SK-N-SH (cell line): Measurements from ENCODE around the gene GALNT13. TPM values are rescaled to one million over a fixed set of nuclear protein-coding genes. Genes with fewer than 3 reads are reported as not detected.

Source experiments
- CTCF ChIA-PET: fragments of 300-600, 350-600 bp; formaldehyde crosslinking; extraction: SDS; loops from one replicate; lab custom pipeline; 2021; lab: Yijun Ruan, JAX
- POLR2A ChIA-PET: fragments of 350-600 bp; sonication (Branson Sonifier 250); formaldehyde crosslinking; extraction: SDS; loops from one replicate; lab custom pipeline; 2020; ENCODE audit warnings: antibody characterized with exemption, inconsistent platforms; lab: Yijun Ruan, JAX
- DNase-seq: peaks from one replicate; pipeline ENCODE4 v3.0.0; 2012
- H2AFZ ChIP-seq: fragments of 200-600 bp; sonication (generic); 2 replicates; pipeline ENCODE4 v1.8.1; 2016; ENCODE audit warnings: antibody characterized with exemption, mild to moderate bottlenecking, low read depth
- H3F3A ChIP-seq: fragments of 200-600 bp; sonication (generic); replicated peaks from 2 replicates; pipeline ENCODE3; 2016; ENCODE audit warnings: antibody characterized with exemption, mild to moderate bottlenecking; ENCODE audit not compliant: insufficient read depth
- H3K27ac ChIP-seq, 2 experiments: fragments of 200-500 bp in 1 of 2; fragments of 200-600 bp in 1 of 2; sonication (Bioruptor generic) in 1 of 2; sonication (generic), shearing (Covaris generic) in 1 of 2; 2 replicates each; pipeline versions ENCODE4 v1.5.1 to v1.6.1; 2014 to 2016; ENCODE audit warnings: low read depth in 2 of 2, inconsistent platforms in 1 of 2, low read length in 1 of 2, mild to moderate bottlenecking in 1 of 2, mixed read lengths in 1 of 2
- H3K27me3 ChIP-seq: fragments of 200-600 bp; sonication (generic), shearing (Covaris generic); 2 replicates; pipeline ENCODE4 v1.6.1; 2016; ENCODE audit warnings: mixed run types; ENCODE audit not compliant: insufficient read depth
- H3K36me3 ChIP-seq, 2 experiments: fragments of 200-500 bp in 1 of 2; fragments of 200-600 bp in 1 of 2; sonication (Bioruptor generic) in 1 of 2; sonication (generic) in 1 of 2; replicated peaks in 1 of 2; 2 replicates each; pipeline versions ENCODE3 to v1.5.1; 2014 to 2016; ENCODE audit warnings: low read length in 1 of 2, mild to moderate bottlenecking in 1 of 2; ENCODE audit not compliant: insufficient read depth in 2 of 2, control insufficient read depth in 1 of 2
- H3K4me1 ChIP-seq, 2 experiments: fragments of 200-500 bp in 1 of 2; fragments of 200-600 bp in 1 of 2; sonication (Bioruptor generic) in 1 of 2; sonication (generic), shearing (Covaris generic) in 1 of 2; 2 replicates each; pipeline versions ENCODE4 v1.5.1 to v1.6.1; 2014 to 2016; ENCODE audit warnings: low read depth in 1 of 2, low read length in 1 of 2, mixed run types in 1 of 2; ENCODE audit not compliant: insufficient read depth in 2 of 2, control insufficient read depth in 1 of 2
- H3K4me2 ChIP-seq: fragments of 200-600 bp; sonication (generic), shearing (Covaris generic); 2 replicates; pipeline ENCODE4 v1.6.1; 2017; ENCODE audit warnings: mixed run types
- H3K4me3 ChIP-seq, 2 experiments: fragments of 200-500 bp in 1 of 2; fragments of 200-600 bp in 1 of 2; sonication (Bioruptor generic) in 1 of 2; sonication (generic), shearing (Covaris generic) in 1 of 2; 2 replicates each; pipeline versions ENCODE4 v1.5.1 to v1.8.1; 2014 to 2016; ENCODE audit warnings: low read depth in 2 of 2, inconsistent platforms in 1 of 2, low read length in 1 of 2, mild to moderate bottlenecking in 1 of 2, mixed read lengths in 1 of 2, moderate library complexity in 1 of 2
- H3K79me2 ChIP-seq: fragments of 200-600 bp; sonication (generic); 2 replicates; pipeline ENCODE4 v1.8.1; 2017; ENCODE audit warnings: mild to moderate bottlenecking; ENCODE audit not compliant: insufficient read depth
- H3K9ac ChIP-seq: fragments of 200-600 bp; sonication (generic); 2 replicates; pipeline ENCODE4 v1.6.1; 2017; ENCODE audit warnings: mixed run types
- H3K9me2 ChIP-seq: fragments of 200-600 bp; sonication (generic); 2 replicates; pipeline ENCODE4 v1.6.1; 2017; ENCODE audit warnings: mixed run types
- H3K9me3 ChIP-seq: fragments of 200-600 bp; sonication (generic); 2 replicates; pipeline ENCODE4 v1.6.1; 2017; ENCODE audit warnings: mixed run types, mild to moderate bottlenecking, moderate library complexity
- H4K20me1 ChIP-seq: fragments of 200-600 bp; sonication (generic); 2 replicates; pipeline ENCODE4 v1.6.1; 2017; ENCODE audit warnings: mild to moderate bottlenecking, mixed run types; ENCODE audit not compliant: insufficient read depth
- ELF1 ChIP-seq: IDR thresholded peaks from 2 replicates; pipeline ENCODE4 v1.4.0; 2012
- EP300 ChIP-seq, 2 experiments: IDR thresholded peaks; 2 replicates each; pipeline versions ENCODE4 v1.4.0 to v1.6.1; 2012; ENCODE audit warnings: borderline replicate concordance in 1 of 2, low read depth in 1 of 2, low read length in 1 of 2
- FOXJ3 ChIP-seq: sonication (generic); formaldehyde crosslinking; IDR thresholded peaks from 2 replicates; pipeline ENCODE4 v1.5.1; 2020; ENCODE audit warnings: mild to moderate bottlenecking, missing genetic modification reagents
- GABPA ChIP-seq: IDR thresholded peaks from 2 replicates; pipeline ENCODE4 v1.4.0; 2012; ENCODE audit warnings: low read depth, mild to moderate bottlenecking
- MEF2A ChIP-seq: IDR thresholded peaks from 2 replicates; pipeline ENCODE4 v1.4.0; 2012; ENCODE audit warnings: low read depth, borderline replicate concordance
- MXI1 ChIP-seq: IDR thresholded peaks from 2 replicates; pipeline ENCODE4 v1.6.1; 2012; ENCODE audit warnings: mild to moderate bottlenecking, low read depth, low read length, improper control_type of control experiment
- NFIC ChIP-seq: IDR thresholded peaks from 2 replicates; pipeline ENCODE4 v1.4.0; 2012; ENCODE audit warnings: borderline replicate concordance
- PBX3 ChIP-seq: IDR thresholded peaks from 2 replicates; pipeline ENCODE4; 2012
- RCOR1 ChIP-seq: fragments of 150-350 bp; IDR thresholded peaks from 2 replicates; pipeline ENCODE4 v1.6.1; 2017; ENCODE audit warnings: antibody characterized with exemption, low read length
- SMC3 ChIP-seq: IDR thresholded peaks from 2 replicates; pipeline ENCODE4 v1.6.1; 2012; ENCODE audit warnings: low read depth, low read length, improper control_type of control experiment
- TCF12 ChIP-seq: IDR thresholded peaks from 2 replicates; pipeline ENCODE4 v1.4.0; 2012
- TEAD4 ChIP-seq: IDR thresholded peaks from 2 replicates; pipeline ENCODE4 v1.4.0; 2012; ENCODE audit warnings: mild to moderate bottlenecking, borderline replicate concordance; ENCODE audit not compliant: insufficient read depth
- USF1 ChIP-seq: IDR thresholded peaks from 2 replicates; pipeline ENCODE4 v1.4.0; 2012; ENCODE audit warnings: low read depth, borderline replicate concordance
- YY1 ChIP-seq: IDR thresholded peaks from 2 replicates; pipeline ENCODE4 v1.4.0; 2012; ENCODE audit warnings: low read depth, mild to moderate bottlenecking
- polyA plus RNA-seq, 3 experiments: library from polyadenylated mRNA; depleted of rRNA; stranded (reverse); fragments of >200 nt; gene quantifications; 2 replicates each; pipeline ENCODE4 v1.2.3, GENCODE V29; 2012
- TF ChIP-seq, protein P1 (sequence below): IDR thresholded peaks from 2 replicates; pipeline ENCODE4 v1.4.0; 2012; ENCODE audit warnings: low read depth, borderline replicate concordance
- TF ChIP-seq, protein P2 (sequence below): fragments of 150-350 bp; IDR thresholded peaks from 2 replicates; pipeline ENCODE4 v1.6.1; 2016; ENCODE audit warnings: mild to moderate bottlenecking, low read depth, low read length
- TF ChIP-seq, protein P3 (sequence below): fragments of 200-600 bp; sonication (generic); IDR thresholded peaks from 2 replicates; pipeline ENCODE4 v1.6.1; 2017; ENCODE audit warnings: antibody characterized with exemption, mild to moderate bottlenecking, moderate library complexity

The GALNT13 gene
- polyA plus RNA-seq, 1 of the 3 experiments (the other 2 are of a cell fraction): 0.33 TPM

DNA sequence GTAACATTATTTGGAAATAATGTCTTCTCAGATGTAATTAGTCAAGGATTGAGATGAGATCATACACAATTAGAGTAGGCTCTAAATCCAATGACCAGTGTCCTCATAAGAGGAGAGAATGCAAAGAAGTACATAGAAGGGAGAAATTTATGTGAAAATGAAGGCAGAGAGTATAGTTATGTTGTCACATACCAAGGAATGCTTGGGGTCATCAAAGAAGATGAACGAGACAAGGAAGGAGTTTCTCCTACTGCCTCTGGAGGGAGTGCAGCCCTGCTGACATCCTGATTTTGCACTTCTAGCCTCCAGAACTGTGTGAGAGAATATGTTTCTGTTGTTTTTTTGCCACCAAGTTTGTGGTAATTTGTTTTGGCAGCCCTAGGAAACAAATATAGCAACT, 100.1 kb downstream of the GALNT13 start (continued):
- TF ChIP-seq, protein P1, sequence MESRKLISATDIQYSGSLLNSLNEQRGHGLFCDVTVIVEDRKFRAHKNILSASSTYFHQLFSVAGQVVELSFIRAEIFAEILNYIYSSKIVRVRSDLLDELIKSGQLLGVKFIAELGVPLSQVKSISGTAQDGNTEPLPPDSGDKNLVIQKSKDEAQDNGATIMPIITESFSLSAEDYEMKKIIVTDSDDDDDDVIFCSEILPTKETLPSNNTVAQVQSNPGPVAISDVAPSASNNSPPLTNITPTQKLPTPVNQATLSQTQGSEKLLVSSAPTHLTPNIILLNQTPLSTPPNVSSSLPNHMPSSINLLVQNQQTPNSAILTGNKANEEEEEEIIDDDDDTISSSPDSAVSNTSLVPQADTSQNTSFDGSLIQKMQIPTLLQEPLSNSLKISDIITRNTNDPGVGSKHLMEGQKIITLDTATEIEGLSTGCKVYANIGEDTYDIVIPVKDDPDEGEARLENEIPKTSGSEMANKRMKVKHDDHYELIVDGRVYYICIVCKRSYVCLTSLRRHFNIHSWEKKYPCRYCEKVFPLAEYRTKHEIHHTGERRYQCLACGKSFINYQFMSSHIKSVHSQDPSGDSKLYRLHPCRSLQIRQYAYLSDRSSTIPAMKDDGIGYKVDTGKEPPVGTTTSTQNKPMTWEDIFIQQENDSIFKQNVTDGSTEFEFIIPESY: no peak
- no peak for TF ChIP-seq TCF12
- no peak for TF ChIP-seq MEF2A
- TF ChIP-seq TEAD4: no peak
- no peak for TF ChIP-seq SMC3
- TF ChIP-seq FOXJ3 (CRISPR knock-in tag): no peak
- TF ChIP-seq GABPA: no peak
- TF ChIP-seq, protein P2, sequence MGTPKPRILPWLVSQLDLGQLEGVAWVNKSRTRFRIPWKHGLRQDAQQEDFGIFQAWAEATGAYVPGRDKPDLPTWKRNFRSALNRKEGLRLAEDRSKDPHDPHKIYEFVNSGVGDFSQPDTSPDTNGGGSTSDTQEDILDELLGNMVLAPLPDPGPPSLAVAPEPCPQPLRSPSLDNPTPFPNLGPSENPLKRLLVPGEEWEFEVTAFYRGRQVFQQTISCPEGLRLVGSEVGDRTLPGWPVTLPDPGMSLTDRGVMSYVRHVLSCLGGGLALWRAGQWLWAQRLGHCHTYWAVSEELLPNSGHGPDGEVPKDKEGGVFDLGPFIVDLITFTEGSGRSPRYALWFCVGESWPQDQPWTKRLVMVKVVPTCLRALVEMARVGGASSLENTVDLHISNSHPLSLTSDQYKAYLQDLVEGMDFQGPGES: no peak
- no peak for TF ChIP-seq USF1
- no peak for TF ChIP-seq MXI1
- TF ChIP-seq ELF1: no peak

DNA sequence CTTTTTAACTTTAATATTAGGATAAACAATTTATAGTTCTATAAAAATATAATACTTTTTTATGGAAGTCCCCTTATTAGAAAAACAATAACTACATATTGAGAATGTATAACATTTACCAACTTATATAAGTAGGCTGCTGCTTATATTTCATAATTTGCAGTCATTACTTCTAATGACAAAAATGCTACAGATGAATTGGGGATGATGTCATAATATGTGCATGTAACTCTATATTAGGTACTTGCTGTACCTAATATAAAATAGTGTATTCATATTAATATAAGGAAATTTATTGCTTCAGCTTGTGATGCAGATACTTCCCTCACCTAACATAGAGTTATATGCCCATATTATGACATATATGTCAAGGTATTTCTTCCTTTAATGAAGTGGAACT, 100.7 kb downstream of the GALNT13 start:
- no peak overlapping the region for H2AFZ ChIP-seq
- TF ChIP-seq NFIC (no peak), TCF12 (no peak), YY1 (no peak), PBX3 (no peak), RCOR1 (no peak), FOXJ3 (CRISPR knock-in tag) (no peak), ELF1 (no peak), EP300 (IDR thresholded peaks at IDR 0.05; ENCODE audit: borderline replicate concordance in 1 of 2, low read depth in 1 of 2, low read length in 1 of 2) (no peak)
- TF ChIP-seq, protein P3, sequence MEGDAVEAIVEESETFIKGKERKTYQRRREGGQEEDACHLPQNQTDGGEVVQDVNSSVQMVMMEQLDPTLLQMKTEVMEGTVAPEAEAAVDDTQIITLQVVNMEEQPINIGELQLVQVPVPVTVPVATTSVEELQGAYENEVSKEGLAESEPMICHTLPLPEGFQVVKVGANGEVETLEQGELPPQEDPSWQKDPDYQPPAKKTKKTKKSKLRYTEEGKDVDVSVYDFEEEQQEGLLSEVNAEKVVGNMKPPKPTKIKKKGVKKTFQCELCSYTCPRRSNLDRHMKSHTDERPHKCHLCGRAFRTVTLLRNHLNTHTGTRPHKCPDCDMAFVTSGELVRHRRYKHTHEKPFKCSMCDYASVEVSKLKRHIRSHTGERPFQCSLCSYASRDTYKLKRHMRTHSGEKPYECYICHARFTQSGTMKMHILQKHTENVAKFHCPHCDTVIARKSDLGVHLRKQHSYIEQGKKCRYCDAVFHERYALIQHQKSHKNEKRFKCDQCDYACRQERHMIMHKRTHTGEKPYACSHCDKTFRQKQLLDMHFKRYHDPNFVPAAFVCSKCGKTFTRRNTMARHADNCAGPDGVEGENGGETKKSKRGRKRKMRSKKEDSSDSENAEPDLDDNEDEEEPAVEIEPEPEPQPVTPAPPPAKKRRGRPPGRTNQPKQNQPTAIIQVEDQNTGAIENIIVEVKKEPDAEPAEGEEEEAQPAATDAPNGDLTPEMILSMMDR: no peak

More for the DNA sequence above, 100.7 kb downstream of the GALNT13 start:
- ChIA-PET POLR2A (no interaction called here), CTCF (interaction anchor here (1.0 to 1.3 kb wide), 2 partner anchors 16 to 403 kb away, joined by 3 read pairs; no protein-coding TSS in a partner anchor)
- no peaks in the 10 kb centered on the region for H3K27me3 ChIP-seq
- no peaks in the 10 kb centered on the region for H3K9me3 ChIP-seq
- H4K20me1 ChIP-seq: no peaks in the 10 kb centered on the region
- no peak overlapping the region for H3K27ac ChIP-seq
- no peak overlapping the region for H3K9ac ChIP-seq
- H3K4me1 ChIP-seq: no peaks in the 10 kb centered on the region; a peak in 1 of 4 replicates
- 0 out of 2 replicates have a peak, but pooled peaks cover 4% of the 10 kb centered on the region for H3K9me2 ChIP-seq
- H3K4me2 ChIP-seq: no peak overlapping the region
- H3K4me3 ChIP-seq: no peak overlapping the region
- no peaks in the 10 kb centered on the region for H3K36me3 ChIP-seq
- no peaks in the 10 kb centered on the region for H3K79me2 ChIP-seq
- H3F3A ChIP-seq: no peaks in the 10 kb centered on the region
- no peak for DNase-seq
